Measurements from ENCODE around the gene PCSK2. TPM values are rescaled to one million over a fixed set of nuclear protein-coding genes. Genes with fewer than 3 reads are reported as not detected.
A peak's percentile ranks its signal among the peaks of the same experiment; 100 is the strongest.

Gene PCSK2
- total RNA-seq, 4 donors from 2014 or later = 0.64 to 4.1 (median 1.4) TPM; not detected in 1

GRCh38 chr20:17503301-17504065, 276.6 kb downstream of the PCSK2 start:
- in situ Hi-C loops (cut with MboI; ENCODE audit: low pct_ligation_motif_present in 1 of 4, low pct_unique_long_range_greater_than_20kb in 1 of 4, low sequenced_read_pairs in 3 of 4) (loop anchor here (25.0 kb wide), 4 partner anchors 409 to 784 kb away; partner anchors contain the start of gene ZNF133 (in 4 of the 4)), intact Hi-C loops (cut with DNase I; ENCODE audit: low total_unique reads) (loop anchor here (10.0 kb wide), 1 partner anchor 401 kb away; no protein-coding TSS in a partner anchor)
- 73 to 80% methylated on average over 1 to 6 of the region's 6 CpGs for WGBS, 2 donors (ENCODE audit: low coverage in 1 of 2)

GRCh38 chr20:17504066-17504897, 277.4 kb downstream of the PCSK2 start:
- Histone ChIP-seq H3K36me3 (no peaks in the 10 kb centered on the region), H3K4me3 (peak overlapping the region in 3 of 4 donors; percentile 37 to 59 (median 43)), H3K27me3 (no peaks in the 10 kb centered on the region), H3K9me3 (no peaks in the 10 kb centered on the region), H3K4me1 (peaks cover 0 to 14% (median 12%) of the 10 kb centered on the region in 4 donors), H3K27ac (peak overlapping the region in 1 of 4 donors; percentile 64)
- no peak for DNase-seq
- intact Hi-C loops (cut with DNase I; ENCODE audit: low total_unique reads) (loop anchor here (10.0 kb wide), 1 partner anchor 401 kb away; no protein-coding TSS in a partner anchor), in situ Hi-C loops (cut with MboI; ENCODE audit: low pct_ligation_motif_present in 1 of 4, low pct_unique_long_range_greater_than_20kb in 1 of 4, low sequenced_read_pairs in 3 of 4) (loop anchor here (25.0 kb wide), 4 partner anchors 408 to 783 kb away; partner anchors contain the start of gene ZNF133 (in 4 of the 4))
- 39 to 43% methylated on average over 10 to 23 of the region's 23 CpGs for WGBS, 2 donors (ENCODE audit: low coverage in 1 of 2)
- TF ChIP-seq POLR2AphosphoS5 (IDR thresholded peaks at IDR 0.05) (no peak), CTCF (IDR thresholded peaks at IDR 0.05) (no peak), EP300 (IDR thresholded peaks at IDR 0.05; ENCODE audit: low read depth) (no peak), POLR2A (IDR thresholded peaks at IDR 0.05) (no peak)

More at GRCh38 chr20:17503301-17504065, 276.6 kb downstream of the PCSK2 start:
- no peak for DNase-seq
- TF ChIP-seq CTCF (IDR thresholded peaks at IDR 0.05) (no peak), POLR2AphosphoS5 (IDR thresholded peaks at IDR 0.05) (no peak), EP300 (IDR thresholded peaks at IDR 0.05; ENCODE audit: low read depth) (no peak), POLR2A (IDR thresholded peaks at IDR 0.05) (no peak)
- Histone ChIP-seq H3K27me3 (no peaks in the 10 kb centered on the region), H3K27ac (no peak overlapping the region), H3K36me3 (no peaks in the 10 kb centered on the region), H3K9me3 (no peaks in the 10 kb centered on the region), H3K4me1 (peaks cover 0 to 14% (median 12%) of the 10 kb centered on the region in 4 donors), H3K4me3 (no peak overlapping the region)

- no peaks in the 10 kb centered on the region for H3K9me3 ChIP-seq
- H3K4me1 ChIP-seq = peaks cover 0 to 14% (median 12%) of the 10 kb centered on the region in 4 donors
- H3K36me3 ChIP-seq = no peaks in the 10 kb centered on the region
- WGBS, 2 donors (ENCODE audit: low coverage in 1 of 2) = 0 to 3% methylated on average over 4 to 15 of the region's 30 CpGs
- H3K27ac ChIP-seq = peak overlapping the region; percentile 23 to 64 (median 56)
- H3K27me3 ChIP-seq = no peaks in the 10 kb centered on the region
- H3K4me3 ChIP-seq = peak overlapping the region; percentile 37 to 59 (median 41)
- TF ChIP-seq POLR2A (IDR thresholded peaks at IDR 0.05) (no peak), CTCF (IDR thresholded peaks at IDR 0.05) (peak; percentile 66 to 87 (median 73)), POLR2AphosphoS5 (IDR thresholded peaks at IDR 0.05) (peak in 1 of 3 donors; percentile 10)
- peak; percentile 65 for DNase-seq
- intact Hi-C loops (cut with DNase I; ENCODE audit: low total_unique reads) (loop anchor here (10.0 kb wide), 1 partner anchor 400 kb away; no protein-coding TSS in a partner anchor), in situ Hi-C loops (cut with MboI; ENCODE audit: low pct_ligation_motif_present in 1 of 4, low pct_unique_long_range_greater_than_20kb in 1 of 4, low sequenced_read_pairs in 3 of 4) (loop anchor here (25.0 kb wide), 4 partner anchors 407 to 782 kb away; partner anchors contain the start of gene ZNF133 (in 4 of the 4))
These were observed 278.2 kb downstream of the PCSK2 start for GRCh38 chr20:17504898-17505635.

All from transverse colon (tissue), 4 donors.